Hematopoietic multipotent progenitor cell treated with erythropoietin and hydrocortisone succinate and interleukin-3 and kit ligand, for 6 days (in vitro differentiated cells): ENCODE results near the gene MAGIX.
A peak's percentile ranks its signal among the peaks of the same experiment; 100 is the strongest.
"Not testable (repeated sequence)": the region's sequence is repeated elsewhere in the genome, so short reads cannot be mapped to it uniquely, and the experiment has no call there.

Source experiments
- DNase-seq: peaks from one replicate; pipeline ENCODE4 v3.0.0-alpha.2; 2015

The MAGIX gene

DNA sequence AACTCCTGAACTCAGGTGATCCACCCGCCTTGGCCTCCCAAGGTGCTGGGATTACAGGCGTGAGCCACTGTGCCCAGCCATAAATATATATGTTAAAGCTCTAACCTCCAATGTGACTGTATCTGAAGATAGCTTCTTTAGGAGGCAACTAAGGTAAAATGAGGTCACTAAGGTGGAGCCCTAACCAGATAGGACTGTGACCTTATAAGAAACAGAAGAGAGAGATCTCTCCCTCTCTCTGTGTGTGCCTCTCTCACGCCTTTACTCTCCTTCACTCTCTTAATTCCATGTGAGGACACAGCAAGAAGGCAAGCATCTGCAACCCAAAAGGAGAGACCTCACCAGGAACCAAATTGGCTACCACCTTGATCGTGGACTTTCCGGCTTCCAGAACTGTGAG is 926 bp upstream of the MAGIX start:
- DNase-seq: peak; percentile 52

DNA sequence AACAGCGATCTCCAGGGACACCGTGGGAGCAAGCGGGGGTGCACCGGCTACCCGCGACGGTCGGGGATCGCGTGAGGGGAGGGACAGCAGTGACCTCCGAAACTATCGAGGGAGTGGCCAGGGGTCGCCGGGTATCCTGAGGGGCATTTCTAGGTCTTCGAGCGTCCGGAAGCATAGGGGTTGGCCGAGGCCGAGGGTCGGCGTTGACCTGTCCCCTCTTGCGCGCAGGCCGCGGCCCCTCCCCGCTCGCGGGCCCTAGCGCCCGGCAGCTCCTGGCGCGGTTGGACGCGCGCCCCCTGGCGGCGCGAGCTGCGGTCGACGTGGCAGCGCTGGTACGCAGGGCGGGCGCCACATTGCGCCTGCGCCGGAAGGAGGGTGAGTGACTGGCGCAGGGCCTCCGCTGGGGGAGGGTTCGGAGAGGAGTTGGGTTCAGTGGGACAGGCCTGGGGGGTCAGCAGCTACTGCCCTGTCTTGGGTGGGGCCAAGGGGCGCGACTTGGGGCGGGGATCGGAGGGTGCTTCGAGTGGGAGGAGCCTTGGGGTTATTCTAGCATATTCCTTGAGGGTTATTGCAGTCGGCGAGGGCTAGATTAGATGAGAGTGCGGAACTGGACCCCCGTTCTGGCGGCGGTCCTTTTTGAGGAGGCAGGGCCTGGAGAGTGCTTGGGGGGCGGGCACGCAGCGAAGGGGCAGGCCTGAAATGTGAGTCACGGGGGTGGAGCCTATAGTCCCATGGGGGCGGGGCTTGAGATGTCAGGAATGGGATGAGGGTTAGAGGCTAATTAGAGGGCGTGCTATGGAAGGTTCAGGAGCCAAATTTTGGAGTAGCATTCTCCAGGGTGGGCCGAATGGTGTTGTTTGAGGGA is 1.2 kb downstream of the MAGIX start:
- DNase-seq: peak; percentile 93

DNA sequence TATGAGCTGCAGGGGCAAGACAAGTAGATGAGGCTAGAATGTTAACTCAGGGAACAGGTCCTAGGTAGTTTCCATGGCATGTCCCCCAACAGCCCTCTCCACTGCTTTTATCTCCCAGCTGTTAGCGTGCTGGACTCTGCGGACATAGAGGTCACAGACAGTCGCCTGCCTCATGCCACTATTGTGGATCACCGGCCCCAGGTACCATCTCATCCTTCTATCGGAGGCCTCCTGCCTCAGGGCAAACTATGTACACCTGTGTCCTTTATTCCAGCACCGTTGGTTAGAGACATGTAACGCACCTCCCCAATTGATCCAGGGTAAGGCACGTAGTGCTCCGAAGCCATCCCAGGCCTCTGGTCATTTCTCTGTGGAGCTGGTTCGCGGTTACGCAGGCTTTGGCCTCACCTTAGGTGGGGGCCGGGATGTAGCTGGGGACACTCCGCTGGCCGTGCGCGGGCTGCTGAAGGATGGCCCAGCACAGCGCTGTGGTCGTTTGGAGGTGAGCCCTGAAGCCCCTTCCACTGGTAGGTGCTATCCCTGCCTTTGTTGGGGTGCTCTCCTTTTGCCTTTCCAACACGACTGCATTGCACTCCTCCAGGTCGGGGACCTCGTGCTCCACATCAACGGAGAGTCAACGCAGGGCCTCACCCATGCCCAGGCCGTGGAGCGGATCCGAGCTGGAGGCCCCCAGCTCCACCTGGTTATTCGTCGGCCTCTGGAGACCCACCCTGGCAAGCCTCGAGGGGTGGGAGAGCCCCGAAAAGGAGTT is 2.2 kb downstream of the MAGIX start:
- DNase-seq: no peak

DNA sequence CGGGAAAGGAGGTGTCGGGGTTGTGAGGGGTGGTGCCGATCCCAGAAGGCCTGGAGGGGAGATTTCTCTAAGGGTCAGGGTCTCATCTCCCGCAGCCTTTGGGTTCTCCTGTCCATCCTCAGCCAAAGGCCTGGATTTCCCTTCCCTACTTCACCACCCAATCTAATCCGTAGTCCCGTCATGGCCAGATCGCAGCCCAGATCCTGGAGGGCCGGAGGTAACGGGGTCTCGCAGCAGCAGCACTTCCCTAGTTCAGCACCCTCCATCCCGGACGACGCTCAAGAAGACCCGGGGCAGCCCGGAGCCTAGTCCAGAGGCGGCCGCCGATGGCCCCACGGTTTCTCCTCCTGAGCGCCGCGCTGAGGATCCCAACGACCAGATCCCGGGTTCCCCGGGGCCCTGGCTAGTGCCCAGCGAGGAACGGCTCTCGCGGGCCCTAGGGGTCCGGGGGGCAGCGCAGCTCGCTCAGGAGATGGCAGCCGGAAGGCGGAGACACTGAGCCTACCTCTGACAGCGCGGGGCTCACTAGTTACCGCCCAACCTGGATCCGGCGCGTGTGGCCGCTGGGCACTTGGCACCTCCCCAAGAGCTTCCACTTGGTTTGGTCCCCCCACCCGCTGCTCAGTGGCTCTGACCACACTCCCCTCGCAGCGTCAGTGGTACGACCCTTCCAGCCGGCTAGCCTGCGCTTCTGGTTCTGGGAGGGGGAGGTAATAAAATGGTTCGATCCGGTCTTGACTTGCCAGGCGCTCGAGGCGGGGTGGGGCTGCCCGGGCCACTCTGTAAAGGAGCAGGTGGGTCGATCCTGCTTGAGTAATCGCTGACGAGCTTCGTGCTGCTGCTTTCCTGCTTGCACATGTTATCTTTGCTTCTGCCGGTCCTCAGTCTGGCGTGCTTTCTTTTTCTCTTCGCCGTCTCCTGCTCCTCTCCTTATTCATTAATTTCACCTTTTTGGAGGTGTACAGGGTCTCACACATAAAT is 3.6 kb downstream of the MAGIX start:
- DNase-seq: peak; percentile 95

GRCh38 chrX:49166914-49167739 is 4.6 kb downstream of the MAGIX start:
- DNase-seq: peak; percentile 89

GRCh38 chrX:49167740-49168108 is 5.2 kb downstream of the MAGIX start:
- no peak for DNase-seq

- peak; percentile 67 for DNase-seq
These were observed 9.3 kb downstream of the MAGIX start, which contains the start of gene PLP2 for GRCh38 chrX:49171752-49172279. TSS of gene PLP2 (plus strand) at chrX:49171898. CDS start at chrX:49172001, 103 bp downstream.

- DNase-seq: peak; percentile 95
These were observed 9.8 kb downstream of the MAGIX start for GRCh38 chrX:49172280-49172780.

DNA sequence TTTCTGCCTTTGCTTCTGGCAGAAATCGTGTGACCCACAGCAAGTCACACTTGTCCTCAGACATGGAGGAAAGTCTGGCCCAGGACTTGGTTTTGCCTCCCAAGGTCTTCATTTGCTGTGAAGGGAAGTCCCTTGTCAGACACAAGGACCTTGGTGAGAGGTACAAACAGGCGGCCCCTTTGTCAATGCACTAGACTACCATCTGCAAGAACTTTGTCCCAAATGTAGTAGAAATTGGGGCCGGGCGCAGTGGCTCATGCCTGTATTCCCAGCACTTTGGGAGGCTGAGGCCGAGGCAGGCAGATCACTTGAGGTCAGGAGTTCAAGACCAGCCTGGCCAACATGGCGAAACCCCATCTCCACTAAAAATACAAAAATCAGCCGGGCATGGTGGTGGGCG is 11.0 kb downstream of the MAGIX start:
- DNase-seq: not testable (repeated sequence)

DNA sequence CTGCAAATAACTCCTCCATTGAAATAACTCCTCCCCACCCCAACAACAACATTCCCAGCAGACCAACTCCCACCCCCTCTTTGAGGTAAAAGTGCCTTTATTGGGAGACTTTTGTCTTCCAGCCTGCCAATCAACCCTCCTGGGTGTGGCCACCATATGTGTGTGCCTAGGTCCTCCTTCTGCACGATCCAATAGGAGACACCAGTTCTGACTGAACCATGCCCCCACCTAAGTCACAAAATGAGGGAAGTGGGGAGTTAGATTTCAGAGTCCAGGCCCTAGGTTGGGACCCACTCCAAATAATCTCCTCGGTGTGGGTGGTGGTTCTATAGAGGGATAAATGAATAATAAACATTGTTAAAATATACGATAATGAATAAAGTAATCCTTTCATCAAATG is 12.2 kb downstream of the MAGIX start:
- DNase-seq: peak; percentile 46

- no peak for DNase-seq
These were observed 13.1 kb downstream of the MAGIX start for GRCh38 chrX:49175435-49176274.

DNA sequence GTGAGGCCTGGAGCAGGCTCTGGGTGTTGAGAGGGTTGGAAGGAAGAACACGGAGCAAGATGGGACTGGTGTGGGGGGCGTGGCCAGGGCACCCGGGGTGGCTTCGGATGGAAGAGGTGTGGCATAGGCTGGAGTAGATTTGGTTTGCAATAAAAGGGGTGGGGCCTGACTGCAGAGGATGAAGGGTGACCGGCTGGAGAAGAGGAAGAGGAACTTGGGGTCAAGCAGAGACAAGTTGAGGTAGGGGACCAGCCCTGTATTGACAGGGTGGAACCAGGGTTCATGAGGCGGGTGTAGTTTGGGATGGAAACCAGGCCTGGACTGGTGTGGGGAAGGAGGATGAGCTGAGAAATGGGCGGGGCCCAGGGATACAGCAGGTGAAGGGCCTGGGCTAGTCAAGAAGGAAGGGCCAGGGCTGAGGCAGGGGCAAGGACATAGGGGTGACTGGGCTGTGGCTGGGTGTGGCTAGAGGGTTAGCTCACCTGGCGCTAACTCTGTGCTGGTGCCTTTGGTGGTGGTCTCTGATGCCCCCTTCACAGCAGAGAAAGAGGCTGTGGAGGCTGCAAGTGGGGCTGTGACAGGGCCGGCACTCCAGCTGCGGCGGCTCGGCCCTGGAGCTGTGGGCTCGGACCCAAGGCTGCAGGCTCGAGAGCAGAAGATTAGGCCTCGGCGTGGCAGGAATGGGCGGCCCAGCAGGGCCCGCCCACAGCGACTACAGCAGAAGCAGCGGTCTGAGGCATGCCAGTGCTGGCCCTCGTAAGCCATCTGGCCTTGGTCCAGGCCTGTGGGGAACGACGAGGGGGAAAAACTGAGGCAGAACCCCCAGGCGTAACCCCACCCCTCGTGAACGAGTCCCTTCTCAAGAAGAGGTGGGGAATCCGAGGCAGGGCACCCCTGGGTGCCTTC is 14.1 kb downstream of the MAGIX start:
- peak; percentile 78 for DNase-seq

DNA sequence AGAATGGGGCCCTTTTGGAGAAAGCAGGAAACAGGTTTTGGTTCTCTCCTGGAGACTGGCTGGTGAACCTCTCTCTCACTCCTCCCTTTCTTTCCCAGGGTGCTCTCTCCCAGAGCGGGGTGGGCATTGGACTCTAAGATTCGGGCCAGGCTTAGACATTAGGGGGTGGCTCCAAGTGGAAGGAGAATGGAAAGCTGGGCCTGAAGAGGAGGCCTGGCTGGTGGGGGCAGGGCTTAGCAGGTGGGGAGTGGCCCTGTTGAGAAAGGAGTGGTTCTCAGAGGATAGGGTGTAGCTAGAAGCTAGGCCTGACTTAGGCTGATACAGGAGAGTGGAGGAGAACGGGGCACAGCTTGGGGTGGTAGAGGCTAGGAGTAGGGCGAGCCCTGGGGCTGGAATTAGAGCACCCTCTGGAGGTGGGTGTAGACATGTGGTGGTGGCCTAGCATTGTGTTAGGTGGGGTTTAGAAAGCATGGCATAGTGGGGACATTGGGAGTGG is 14.8 kb downstream of the MAGIX start:
- DNase-seq: peak; percentile 93

- no peak for DNase-seq
These were observed 15.4 kb downstream of the MAGIX start for GRCh38 chrX:49177873-49178480.

DNA sequence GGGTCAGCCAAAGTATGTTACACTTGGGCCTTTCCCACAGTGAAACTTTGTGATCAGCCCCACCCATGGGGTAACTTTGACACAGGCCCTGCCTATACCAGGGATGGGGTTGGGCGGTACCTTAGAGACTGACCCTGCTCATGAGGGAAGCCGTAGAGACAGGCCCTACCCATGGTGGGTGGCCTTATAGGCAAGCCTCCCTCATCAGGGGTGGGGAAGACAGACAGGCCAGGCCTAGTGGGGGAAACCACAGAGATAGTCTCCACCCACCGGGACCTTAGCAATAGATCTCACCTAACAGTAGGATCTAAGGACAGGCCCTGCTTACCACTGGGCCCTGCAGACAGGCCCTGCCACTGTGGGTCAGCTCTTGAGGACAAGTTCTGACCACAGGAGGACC is 16.0 kb downstream of the MAGIX start:
- peak; percentile 78 for DNase-seq

- no peak for DNase-seq
These were observed 16.8 kb downstream of the MAGIX start for GRCh38 chrX:49179358-49179757.

DNA sequence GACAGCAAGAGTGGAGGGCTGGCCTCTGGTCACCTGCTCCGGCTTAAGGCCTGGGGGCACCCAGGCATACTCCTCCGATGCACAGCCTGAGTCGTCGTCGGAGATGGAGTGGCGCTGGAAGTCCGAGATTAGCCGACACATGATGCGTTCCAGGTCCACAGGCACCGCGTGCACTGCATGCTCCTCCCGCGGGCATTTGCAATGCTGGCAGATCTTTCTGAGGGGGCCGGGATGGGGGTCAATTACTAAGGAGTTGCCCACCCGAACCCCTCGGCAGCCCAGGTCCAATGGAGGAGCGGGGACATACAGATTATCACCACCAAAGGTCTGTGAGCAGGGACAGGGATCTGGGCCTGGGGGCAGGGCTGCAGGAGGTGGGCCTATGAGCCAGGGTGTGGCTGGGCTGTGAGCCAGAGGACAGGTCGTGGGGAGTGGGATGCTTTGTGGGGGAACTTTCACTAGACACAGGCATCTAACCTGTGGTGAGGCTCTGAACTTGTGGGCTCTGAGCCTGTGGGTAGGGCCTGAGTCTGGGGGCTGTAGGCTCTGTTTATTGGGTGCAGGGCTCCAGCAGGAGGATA is 21.2 kb downstream of the MAGIX start:
- DNase-seq: no peak
